Liver (tissue), 9 donors: ENCODE results near the gene C1QTNF4. TPM values are rescaled to one million over a fixed set of nuclear protein-coding genes. Genes with fewer than 3 reads are reported as not detected.
A peak's percentile ranks its signal among the peaks of the same experiment; 100 is the strongest.

ENCODE experiments used
- DNase-seq: peaks from one replicate; pipeline ENCODE4 v3.0.0-alpha.2; 2017; ENCODE audit warnings: low spot score
- H3K27ac ChIP-seq, 2 donors: one replicate each; pipeline ENCODE4 v1.7.0; 2013; ENCODE audit warnings: inconsistent platforms in 2 of 2, low read length in 2 of 2, control low read depth in 1 of 2, low read depth in 1 of 2, mild to moderate bottlenecking in 1 of 2
- H3K27me3 ChIP-seq, 4 donors: one replicate each; pipeline versions ENCODE4 v1.6.1 to v1.7.0; 2013; ENCODE audit warnings: low read length in 3 of 4, inconsistent platforms in 1 of 4, mild to moderate bottlenecking in 1 of 4, moderate library complexity in 1 of 4; ENCODE audit not compliant: control insufficient read depth in 4 of 4, insufficient read depth in 4 of 4
- H3K36me3 ChIP-seq, 4 donors: one replicate each; pipeline versions ENCODE4 v1.6.1 to v1.7.0; 2013; ENCODE audit warnings: low read length in 3 of 4, mild to moderate bottlenecking in 3 of 4, low read depth in 1 of 4, moderate library complexity in 1 of 4; ENCODE audit not compliant: control insufficient read depth in 4 of 4, insufficient read depth in 3 of 4
- H3K4me1 ChIP-seq, 4 donors: one replicate each; pipeline versions ENCODE4 v1.6.1 to v1.7.0; 2013; ENCODE audit warnings: low read length in 3 of 4, mild to moderate bottlenecking in 3 of 4, moderate library complexity in 1 of 4; ENCODE audit not compliant: control insufficient read depth in 4 of 4, insufficient read depth in 4 of 4
- H3K4me3 ChIP-seq, 3 donors: one replicate each; pipeline versions ENCODE4 v1.6.1 to v1.7.0; 2013; ENCODE audit warnings: low read length in 3 of 3, control low read depth in 1 of 3, low read depth in 1 of 3, mild to moderate bottlenecking in 1 of 3
- H3K9ac ChIP-seq, 2 donors: one replicate each; pipeline ENCODE4 v1.7.0; 2013; ENCODE audit warnings: low read length in 2 of 2, mild to moderate bottlenecking in 2 of 2, moderate library complexity in 2 of 2, control low read depth in 1 of 2, low read depth in 1 of 2
- H3K9me3 ChIP-seq, 4 donors: one replicate each; pipeline versions ENCODE4 v1.6.1 to v1.7.0; 2013; ENCODE audit warnings: low read length in 3 of 4; ENCODE audit not compliant: control insufficient read depth in 4 of 4
- CTCF ChIP-seq: fragments of 150-350 bp; IDR thresholded peaks from 2 replicates; pipeline ENCODE4 v1.5.1; 2017; ENCODE audit warnings: improper control_type of control experiment, low read depth, low read length; ENCODE audit not compliant: missing input control
- EGR1 ChIP-seq, 2 donors: IDR thresholded peaks; 2 replicates each; pipeline ENCODE4 v1.6.1; 2016 to 2018; ENCODE audit warnings: antibody characterized with exemption in 2 of 2, low read depth in 2 of 2
- FOXA1 ChIP-seq: IDR thresholded peaks from 2 replicates; pipeline ENCODE4 v1.6.1; 2016; ENCODE audit warnings: antibody characterized with exemption
- FOXA2 ChIP-seq: IDR thresholded peaks from 2 replicates; pipeline ENCODE4 v1.6.1; 2016; ENCODE audit warnings: antibody characterized with exemption
- GABPA ChIP-seq, 2 donors: IDR thresholded peaks in 1 of 2; conservative IDR thresholded peaks in 1 of 2; 2 replicates each; pipeline ENCODE4 v1.6.1; 2016; ENCODE audit warnings: antibody characterized with exemption in 2 of 2, mild to moderate bottlenecking in 1 of 2, moderate library complexity in 1 of 2
- HNF4G ChIP-seq: IDR thresholded peaks from 2 replicates; pipeline ENCODE4 v1.6.1; 2016; ENCODE audit warnings: antibody characterized with exemption
- JUND ChIP-seq, 2 donors: IDR thresholded peaks; 2 replicates each; pipeline ENCODE4 v1.6.1; 2016; ENCODE audit warnings: antibody characterized with exemption in 2 of 2
- MAX ChIP-seq: IDR thresholded peaks from 2 replicates; pipeline ENCODE4 v1.6.1; 2016; ENCODE audit warnings: antibody characterized with exemption
- NR2F2 ChIP-seq: IDR thresholded peaks from 2 replicates; pipeline ENCODE4 v1.6.1; 2016; ENCODE audit warnings: antibody characterized with exemption
- RAD21 ChIP-seq, 2 donors: IDR thresholded peaks; 2 replicates each; pipeline ENCODE4 v1.6.1; 2016; ENCODE audit warnings: antibody characterized with exemption in 2 of 2, mild to moderate bottlenecking in 2 of 2
- REST ChIP-seq: IDR thresholded peaks from 2 replicates; pipeline ENCODE4 v1.6.1; 2016; ENCODE audit warnings: antibody characterized with exemption, mild to moderate bottlenecking
- RXRA ChIP-seq, 2 donors: IDR thresholded peaks; 2 replicates each; pipeline ENCODE4 v1.6.1; 2017 to 2018; ENCODE audit warnings: antibody characterized with exemption in 2 of 2, mild to moderate bottlenecking in 1 of 2
- SP1 ChIP-seq: IDR thresholded peaks from 2 replicates; pipeline ENCODE4 v1.6.1; 2018; ENCODE audit warnings: antibody characterized with exemption, mild to moderate bottlenecking
- TAF1 ChIP-seq: conservative IDR thresholded peaks from 2 replicates; pipeline ENCODE4 v1.6.1; 2016; ENCODE audit warnings: antibody characterized with exemption, mild to moderate bottlenecking
- YY1 ChIP-seq: IDR thresholded peaks from 2 replicates; pipeline ENCODE4 v1.6.1; 2016; ENCODE audit warnings: antibody characterized with exemption, mild to moderate bottlenecking
- ZBTB33 ChIP-seq: IDR thresholded peaks from 2 replicates; pipeline ENCODE4 v1.6.1; 2016; ENCODE audit warnings: antibody characterized with exemption
- WGBS: extraction: QIAGEN DNeasy Blood & Tissue Kit; methylation state at CpG from one replicate; pipeline ENCODE4 v1.1.7; 2013; 5-methylcytosine and 5-hydroxymethylcytosine counted together
- polyA plus RNA-seq, 2 donors: library from polyadenylated mRNA; stranded (reverse) in 1 of 2; unstranded in 1 of 2; fragments of 200-250 nt in 1 of 2; fragments of >200 nt in 1 of 2; fragmentation: Nextera tagmentation in 1 of 2; extraction: Ambion mirVana in 1 of 2; gene quantifications; one replicate each; pipeline versions ENCODE4 v1.2.1 to v1.2.3, GENCODE V29; 2013 to 2015
- total RNA-seq, 2 donors: library from RNA; depleted of rRNA; stranded (reverse); fragments of >200 nt; gene quantifications; one replicate each; pipeline ENCODE4 v1.2.3, GENCODE V29; 2014
- donor health status: healthy.
- donor health status: healthy.
- donor health status: healthy.
- donor health status: healthy.
- donor health status: healthy.

The C1QTNF4 gene
- total and polyA plus RNA-seq, 4 donors, result 0.08 to 1.8 (median 0.32) TPM

GRCh38 chr11:47569646-47570045, 24.6 kb downstream of the C1QTNF4 start:
- H3K36me3 ChIP-seq, result peaks cover 0 to 11% (median 4%) of the 10 kb centered on the region in 4 donors
- no peaks in the 10 kb centered on the region for H3K9me3 ChIP-seq
- peaks cover 3 to 39% (median 29%) of the 10 kb centered on the region in 4 donors for H3K4me1 ChIP-seq
- no peak for DNase-seq
- WGBS, result over 99% methylated on average over 7 of the region's 7 CpGs
- no peak for TF ChIP-seq HNF4G
- no peak for TF ChIP-seq TAF1
- no peak for TF ChIP-seq FOXA1
- no peak for TF ChIP-seq RXRA (IDR thresholded peaks at IDR 0.05)
- TF ChIP-seq CTCF, result no peak
- TF ChIP-seq RAD21 (IDR thresholded peaks at IDR 0.05), result no peak
- no peak for TF ChIP-seq ZBTB33
- no peak for TF ChIP-seq NR2F2
- TF ChIP-seq MAX, result no peak
- TF ChIP-seq FOXA2, result no peak
- no peak for TF ChIP-seq EGR1 (IDR thresholded peaks at IDR 0.05; ENCODE audit: low read depth in 2 of 2)
- no peak for TF ChIP-seq REST
- TF ChIP-seq SP1, result no peak
- no peak for TF ChIP-seq JUND (IDR thresholded peaks at IDR 0.05)
- TF ChIP-seq YY1, result no peak
- no peak for TF ChIP-seq GABPA (IDR thresholded peaks at IDR 0.05 in 1 of 2, conservative IDR thresholded peaks at IDR 0.05 in 1 of 2)
- no peak overlapping the region for H3K27ac ChIP-seq
- H3K4me3 ChIP-seq, result no peak overlapping the region
- H3K27me3 ChIP-seq, result no peaks in the 10 kb centered on the region
- H3K9ac ChIP-seq, result no peak overlapping the region

GRCh38 chr11:47566149-47566698, 28.0 kb downstream of the C1QTNF4 start:
- H3K9me3 ChIP-seq, result no peaks in the 10 kb centered on the region
- no peak for TF ChIP-seq NR2F2
- TF ChIP-seq REST, result no peak
- no peak for TF ChIP-seq RAD21 (IDR thresholded peaks at IDR 0.05)
- no peak for TF ChIP-seq TAF1
- no peak for TF ChIP-seq EGR1 (IDR thresholded peaks at IDR 0.05; ENCODE audit: low read depth in 2 of 2)
- TF ChIP-seq ZBTB33, result no peak
- TF ChIP-seq MAX, result no peak
- no peak for TF ChIP-seq FOXA1
- no peak for TF ChIP-seq SP1
- no peak for TF ChIP-seq GABPA (IDR thresholded peaks at IDR 0.05 in 1 of 2, conservative IDR thresholded peaks at IDR 0.05 in 1 of 2)
- no peak for DNase-seq
- WGBS, result 31% methylated on average over 17 of the region's 17 CpGs
- H3K27ac ChIP-seq, result peak overlapping the region; percentile 66 to 73
- peaks cover 0 to 16% (median 5%) of the 10 kb centered on the region in 4 donors for H3K4me1 ChIP-seq
- H3K27me3 ChIP-seq, result no peaks in the 10 kb centered on the region
- H3K36me3 ChIP-seq, result peaks cover 0 to 7% (median under 1%) of the 10 kb centered on the region in 4 donors
- H3K4me3 ChIP-seq, result peak overlapping the region; percentile 75 to 92 (median 85)
- H3K9ac ChIP-seq, result peak overlapping the region; percentile 68 to 96
